Measurements from ENCODE around the gene HIRIP3. TPM values are rescaled to one million over a fixed set of nuclear protein-coding genes. Genes with fewer than 3 reads are reported as not detected.

Gene HIRIP3
- polyA plus RNA-seq, 1 donor (not counting 4 experiments of a cell fraction or from before 2014, with no cell fraction given): 4.1 TPM

DNA sequence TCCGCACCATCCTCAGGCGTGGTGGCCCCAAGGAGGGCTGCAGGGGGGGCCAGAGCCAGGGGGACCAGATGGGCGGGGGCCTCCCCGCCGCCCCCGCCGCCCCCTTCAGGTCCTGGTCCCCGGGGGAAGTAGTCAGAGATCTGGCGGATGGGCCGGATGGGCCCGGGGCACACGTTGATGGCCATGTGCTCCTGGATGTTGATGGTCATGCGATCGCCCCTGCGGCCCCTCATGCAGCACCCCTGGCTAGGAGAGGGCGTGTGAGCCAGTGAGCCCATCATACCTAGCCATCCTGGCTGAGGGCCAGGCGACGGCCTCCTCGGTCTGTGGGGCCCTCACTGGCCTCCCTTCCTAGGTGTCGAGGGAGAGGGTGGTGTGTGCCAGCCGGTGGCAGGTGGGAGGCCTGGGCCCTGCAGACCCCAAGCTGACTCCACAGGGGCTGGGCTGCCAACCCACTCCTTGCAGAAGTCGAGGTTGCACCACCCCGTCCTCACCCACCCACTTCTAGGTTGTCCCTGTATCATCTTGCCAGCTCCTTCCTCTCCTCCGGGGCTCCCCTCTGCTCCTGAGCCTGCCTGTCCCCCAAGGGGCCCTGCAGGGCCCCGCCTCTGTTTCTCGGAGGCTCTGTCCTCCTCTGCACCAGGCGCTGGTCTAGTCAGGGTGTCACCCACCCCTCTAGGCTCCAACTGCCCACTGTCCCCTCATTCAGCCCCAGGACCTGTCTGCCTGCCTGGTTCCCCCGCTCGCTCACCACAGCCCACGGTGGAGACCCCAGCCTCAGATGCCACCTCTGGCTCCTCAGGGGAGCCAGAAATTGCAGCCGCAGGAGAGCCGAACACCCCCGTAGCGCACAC lies 14.8 kb upstream of the HIRIP3 start:
- Histone ChIP-seq H3K36me3 (ENCODE audit: control insufficient read depth in 2 of 2, extremely low read depth in 1 of 2, insufficient read depth in 2 of 2, low read length in 2 of 2) (peaks cover 0 to 1% of the 10 kb centered on the region in 2 experiments), H2AFZ (ENCODE audit: control insufficient read depth, low read length) (no peak overlapping the region), H3K27ac (ENCODE audit: control insufficient read depth, insufficient read depth, low read length) (no peak overlapping the region), H4K20me1 (ENCODE audit: control insufficient read depth, extremely low read depth, insufficient read depth, low read length) (no peaks in the 10 kb centered on the region), H3K9me3 (ENCODE audit: control insufficient read depth, low read depth, low read length) (no peaks in the 10 kb centered on the region), H3K4me3 (ENCODE audit: control insufficient read depth in 2 of 3, extremely low read depth in 1 of 3, insufficient read depth in 2 of 3, low read depth in 1 of 3, low read length in 3 of 3) (peak overlapping the region in 2 of 3 experiments; percentile 18 to 32), H3K9me1 (ENCODE audit: control insufficient read depth, extremely low read depth, insufficient read depth, low read length) (no peaks in the 10 kb centered on the region), H3K4me2 (ENCODE audit: control insufficient read depth, extremely low read depth, insufficient read depth, low read depth, low read length) (peak overlapping the region; percentile 48), H3K79me2 (ENCODE audit: control insufficient read depth, insufficient read depth, low read length) (no peaks in the 10 kb centered on the region), H3K9ac (ENCODE audit: control insufficient read depth, extremely low read depth, insufficient read depth, low read length) (no peak overlapping the region), H3K4me1 (ENCODE audit: control insufficient read depth, extremely low read depth, insufficient read depth, low read length) (peaks cover 3% of the 10 kb centered on the region), H3K27me3 (ENCODE audit: control insufficient read depth, extremely low read depth, insufficient read depth, low read length) (peaks cover 28% of the 10 kb centered on the region)
- TF ChIP-seq, protein P1, sequence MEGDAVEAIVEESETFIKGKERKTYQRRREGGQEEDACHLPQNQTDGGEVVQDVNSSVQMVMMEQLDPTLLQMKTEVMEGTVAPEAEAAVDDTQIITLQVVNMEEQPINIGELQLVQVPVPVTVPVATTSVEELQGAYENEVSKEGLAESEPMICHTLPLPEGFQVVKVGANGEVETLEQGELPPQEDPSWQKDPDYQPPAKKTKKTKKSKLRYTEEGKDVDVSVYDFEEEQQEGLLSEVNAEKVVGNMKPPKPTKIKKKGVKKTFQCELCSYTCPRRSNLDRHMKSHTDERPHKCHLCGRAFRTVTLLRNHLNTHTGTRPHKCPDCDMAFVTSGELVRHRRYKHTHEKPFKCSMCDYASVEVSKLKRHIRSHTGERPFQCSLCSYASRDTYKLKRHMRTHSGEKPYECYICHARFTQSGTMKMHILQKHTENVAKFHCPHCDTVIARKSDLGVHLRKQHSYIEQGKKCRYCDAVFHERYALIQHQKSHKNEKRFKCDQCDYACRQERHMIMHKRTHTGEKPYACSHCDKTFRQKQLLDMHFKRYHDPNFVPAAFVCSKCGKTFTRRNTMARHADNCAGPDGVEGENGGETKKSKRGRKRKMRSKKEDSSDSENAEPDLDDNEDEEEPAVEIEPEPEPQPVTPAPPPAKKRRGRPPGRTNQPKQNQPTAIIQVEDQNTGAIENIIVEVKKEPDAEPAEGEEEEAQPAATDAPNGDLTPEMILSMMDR (optimal IDR thresholded peaks at IDR 0.05 in 1 of 3, IDR thresholded peaks at IDR 0.05 in 1 of 3, conservative IDR thresholded peaks at IDR 0.05 in 1 of 3; ENCODE audit: extremely low read depth in 1 of 3, insufficient read depth in 2 of 3, low read length in 3 of 3): no peak
- peak; percentile 70 for TF ChIP-seq EZH2 (IDR thresholded peaks at IDR 0.05; ENCODE audit: low read length)
- no peak for FAIRE-seq
- no peak for DNase-seq (ENCODE audit: low read depth, low spot score)
- dilution Hi-C loops (cut with MboI; ENCODE audit: extremely low pct_ligation_motif_present, low sequenced_read_pairs): no loop called here

DNA sequence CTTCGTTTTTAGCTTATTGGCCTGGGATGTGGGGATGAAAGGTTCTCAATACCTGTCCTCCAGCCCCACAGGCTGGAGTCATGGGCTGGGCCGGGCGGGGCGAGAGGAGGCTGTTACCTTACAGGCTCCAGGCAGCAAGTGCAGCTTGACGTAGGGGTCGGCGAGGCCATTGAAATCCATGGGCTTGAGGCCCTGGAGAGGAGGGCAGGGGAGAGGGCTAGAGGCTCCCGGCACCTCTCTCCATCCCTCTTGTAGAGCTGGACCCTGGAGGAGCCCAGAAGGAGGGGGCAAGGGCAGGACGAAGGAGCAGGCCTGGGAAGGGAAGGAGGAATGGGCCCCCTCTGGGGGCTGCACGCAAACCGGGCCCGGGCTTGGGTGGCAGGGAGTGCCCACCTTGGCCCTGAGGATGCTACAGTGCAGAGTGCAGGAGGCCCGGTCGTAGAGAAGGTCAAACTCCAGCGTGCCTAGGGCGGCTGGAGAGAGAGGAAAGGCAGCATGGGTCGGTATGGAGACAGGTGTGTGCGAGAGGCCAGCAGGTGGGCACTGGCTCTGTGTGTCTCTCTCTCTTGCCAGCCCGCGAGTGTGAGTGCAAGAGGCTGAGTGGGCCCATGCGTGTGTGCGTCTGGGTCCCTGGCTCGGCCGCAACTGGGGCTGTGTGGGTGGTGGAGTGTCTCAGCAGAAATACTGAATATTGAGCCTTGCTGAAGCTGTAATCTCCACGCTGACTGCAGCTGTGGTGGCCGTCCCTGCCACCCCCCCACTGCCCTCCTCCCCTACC lies 13.9 kb upstream of the HIRIP3 start:
- H3K79me2 ChIP-seq (ENCODE audit: control insufficient read depth, insufficient read depth, low read length): no peaks in the 10 kb centered on the region
- FAIRE-seq (no peak), DNase-seq (ENCODE audit: low read depth, low spot score) (no peak)
- H3K4me3 ChIP-seq (ENCODE audit: control insufficient read depth in 2 of 3, extremely low read depth in 1 of 3, insufficient read depth in 2 of 3, low read depth in 1 of 3, low read length in 3 of 3): no peak overlapping the region
- H3K27me3 ChIP-seq (ENCODE audit: control insufficient read depth, extremely low read depth, insufficient read depth, low read length): peaks cover 28% of the 10 kb centered on the region
- H3K27ac ChIP-seq (ENCODE audit: control insufficient read depth, insufficient read depth, low read length): no peak overlapping the region
- no peak overlapping the region for H3K4me2 ChIP-seq (ENCODE audit: control insufficient read depth, extremely low read depth, insufficient read depth, low read depth, low read length)
- no peak overlapping the region for H3K9ac ChIP-seq (ENCODE audit: control insufficient read depth, extremely low read depth, insufficient read depth, low read length)
- dilution Hi-C loops (cut with MboI; ENCODE audit: extremely low pct_ligation_motif_present, low sequenced_read_pairs): no loop called here
- TF ChIP-seq, protein P1 (optimal IDR thresholded peaks at IDR 0.05 in 1 of 3, IDR thresholded peaks at IDR 0.05 in 1 of 3, conservative IDR thresholded peaks at IDR 0.05 in 1 of 3; ENCODE audit: extremely low read depth in 1 of 3, insufficient read depth in 2 of 3, low read length in 3 of 3): no peak
- no peak for TF ChIP-seq EZH2 (IDR thresholded peaks at IDR 0.05; ENCODE audit: low read length)
- peaks cover 3% of the 10 kb centered on the region for H3K4me1 ChIP-seq (ENCODE audit: control insufficient read depth, extremely low read depth, insufficient read depth, low read length)
- H3K9me1 ChIP-seq (ENCODE audit: control insufficient read depth, extremely low read depth, insufficient read depth, low read length): no peaks in the 10 kb centered on the region
- no peaks in the 10 kb centered on the region for H3K9me3 ChIP-seq (ENCODE audit: control insufficient read depth, low read depth, low read length)
- H4K20me1 ChIP-seq (ENCODE audit: control insufficient read depth, extremely low read depth, insufficient read depth, low read length): no peaks in the 10 kb centered on the region
- peaks cover 0 to 1% of the 10 kb centered on the region in 2 experiments for H3K36me3 ChIP-seq (ENCODE audit: control insufficient read depth in 2 of 2, extremely low read depth in 1 of 2, insufficient read depth in 2 of 2, low read length in 2 of 2)
- H2AFZ ChIP-seq (ENCODE audit: control insufficient read depth, low read length): no peak overlapping the region
